ENCODE results near the gene CCL4L2. TPM values are rescaled to one million over a fixed set of nuclear protein-coding genes. Genes with fewer than 3 reads are reported as not detected.
A peak's percentile ranks its signal among the peaks of the same experiment; 100 is the strongest.
"Not testable (repeated sequence)": the region's sequence is repeated elsewhere in the genome, so short reads cannot be mapped to it uniquely, and the experiment has no call there.

CCL4L2 gene
- total and polyA plus RNA-seq, 8 donors, result 0.81 to 37.6 (median 4.1) TPM

DNA sequence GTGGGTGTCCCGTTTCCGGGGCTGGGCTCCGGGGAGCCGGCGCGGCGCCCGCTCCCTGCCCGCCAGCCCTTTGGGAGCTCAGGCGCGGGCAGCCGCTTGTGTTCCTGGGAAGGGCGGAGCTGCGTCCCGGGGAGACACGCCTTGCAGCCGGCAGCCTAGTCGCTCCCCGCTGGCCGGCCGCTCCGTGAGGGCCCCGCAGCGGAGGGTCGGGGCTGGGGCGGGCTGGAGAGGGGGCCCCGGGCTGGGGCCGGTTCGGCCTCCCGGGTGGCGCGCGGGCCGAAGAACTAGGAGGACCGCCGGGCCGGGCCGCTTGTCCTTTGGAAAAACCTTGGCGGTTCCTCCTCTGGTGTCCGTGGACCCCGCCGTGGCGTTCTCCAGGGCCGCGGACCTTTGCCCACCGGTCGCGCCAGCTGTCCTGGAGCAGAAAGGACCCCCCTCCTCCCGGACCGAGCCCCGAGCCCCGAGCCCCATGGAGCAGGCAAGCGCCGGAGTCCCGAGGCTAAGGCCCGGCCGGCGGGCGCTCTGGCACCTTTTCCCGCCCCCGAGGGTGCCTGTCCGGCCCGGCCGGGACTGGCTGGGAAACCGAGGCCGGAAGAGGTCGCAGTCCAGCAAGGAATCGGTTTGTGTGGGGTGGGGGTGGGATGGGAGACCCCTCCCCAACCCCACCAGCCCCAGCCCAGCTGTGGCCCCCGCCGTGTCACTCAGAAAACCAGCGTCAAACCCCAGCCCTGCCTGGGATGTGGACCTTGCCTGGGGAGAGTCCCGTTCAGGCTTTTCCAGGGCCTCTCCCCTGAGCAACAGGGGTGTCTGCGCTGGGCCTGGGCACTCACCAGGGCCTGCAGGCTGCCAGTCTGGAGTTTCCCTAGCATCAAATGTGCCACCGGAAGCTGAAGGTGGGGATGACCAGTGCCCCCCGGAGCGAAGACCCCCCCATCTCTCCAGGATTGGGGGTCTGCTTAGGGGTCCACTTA, 27.6 kb upstream of the CCL4L2 start:
- ATAC-seq, result peak; percentile 96
- intact Hi-C loops (cut with DNase I), result no loop called here
- Histone ChIP-seq H3K27me3 (peaks cover 0 to 56% of the 10 kb centered on the region in 2 donors), H3K4me3 (peak overlapping the region; percentile 59 to 71), H3K4me1 (peaks cover 0 to 48% of the 10 kb centered on the region in 2 donors), H3K9me3 (no peaks in the 10 kb centered on the region), H3K36me3 (no peaks in the 10 kb centered on the region), H3K27ac (peak overlapping the region in 1 of 2 donors; percentile 82)
- peak in 3 of 4 donors; percentile 73 to 98 (median 81) for DNase-seq
- no peak for TF ChIP-seq CTCF (IDR thresholded peaks at IDR 0.05)

- Histone ChIP-seq H3K9me3 (no peaks in the 10 kb centered on the region), H3K4me3 (peak overlapping the region in 1 of 2 donors; percentile 71), H3K4me1 (peaks cover 0 to 50% of the 10 kb centered on the region in 2 donors), H3K27ac (no peak overlapping the region), H3K36me3 (no peaks in the 10 kb centered on the region), H3K27me3 (peaks cover 0 to 56% of the 10 kb centered on the region in 2 donors)
- intact Hi-C loops (cut with DNase I), result no loop called here
- no peak for ATAC-seq
- DNase-seq, result peak in 1 of 4 donors; percentile 79
- no peak for TF ChIP-seq CTCF (IDR thresholded peaks at IDR 0.05)
Observed at GRCh38 chr17:36184023-36184765, 26.7 kb upstream of the CCL4L2 start.

- Histone ChIP-seq H3K27me3 (peaks cover 0 to 56% of the 10 kb centered on the region in 2 donors), H3K9me3 (no peaks in the 10 kb centered on the region), H3K27ac (no peak overlapping the region), H3K36me3 (no peaks in the 10 kb centered on the region), H3K4me3 (no peak overlapping the region), H3K4me1 (peaks cover 0 to 55% of the 10 kb centered on the region in 2 donors)
- no peak for TF ChIP-seq CTCF (IDR thresholded peaks at IDR 0.05)
- intact Hi-C loops (cut with DNase I), result no loop called here
- DNase-seq (no peak), ATAC-seq (no peak)
Observed at GRCh38 chr17:36185416-36185815, 25.4 kb upstream of the CCL4L2 start.

GRCh38 chr17:36186810-36187763, 23.8 kb upstream of the CCL4L2 start:
- H3K36me3 ChIP-seq; DNase-seq; ATAC-seq; H3K9me3 ChIP-seq; intact Hi-C loops (cut with DNase I); H3K4me3 ChIP-seq: not testable (repeated sequence)
- H3K4me1 ChIP-seq, result peaks cover 0 to 71% of the 10 kb centered on the region in 2 donors
- H3K27ac ChIP-seq, result peak overlapping the region; percentile 3 to 82
- H3K27me3 ChIP-seq, result peaks cover 0 to 48% of the 10 kb centered on the region in 2 donors

DNA sequence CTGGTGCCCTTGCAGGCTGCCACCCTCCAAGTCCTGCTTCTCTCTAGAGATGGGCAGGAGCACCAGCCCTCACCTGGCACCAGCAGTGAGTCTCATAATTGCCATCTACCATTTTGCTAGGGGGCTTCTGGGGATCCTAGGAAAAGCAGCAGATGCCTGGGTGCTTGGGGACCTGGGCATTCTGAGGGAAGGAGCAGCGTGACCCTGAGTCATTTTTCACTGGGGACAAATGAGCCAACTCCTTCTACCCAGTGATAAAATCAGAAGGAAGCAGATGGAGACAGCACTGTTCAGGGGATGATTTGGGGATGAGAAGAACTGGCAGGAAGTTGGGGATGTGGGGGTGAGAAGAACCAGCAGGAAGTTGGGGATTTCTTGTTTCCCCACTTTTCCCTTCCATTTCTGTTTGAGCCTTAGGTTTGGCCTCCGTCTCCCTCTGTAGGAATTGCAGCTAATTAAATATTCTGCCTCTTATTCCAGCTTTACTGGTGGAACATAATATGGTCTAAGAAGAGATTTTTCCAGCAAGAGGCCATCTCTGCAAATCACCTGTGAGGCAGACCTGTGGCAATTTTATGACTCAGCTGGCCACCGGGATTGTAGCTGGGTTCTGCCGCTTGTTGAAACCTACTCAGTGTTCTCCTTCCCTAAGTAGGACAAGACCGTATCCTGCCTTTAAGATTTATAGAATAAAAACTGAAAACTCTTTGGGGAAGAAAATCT, 22.8 kb upstream of the CCL4L2 start:
- H3K36me3 ChIP-seq; intact Hi-C loops (cut with DNase I); DNase-seq; H3K4me3 ChIP-seq; H3K9me3 ChIP-seq: not testable (repeated sequence)
- Histone ChIP-seq H3K4me1 (peaks cover 0 to 71% of the 10 kb centered on the region in 2 donors), H3K27me3 (peaks cover 0 to 38% of the 10 kb centered on the region in 2 donors), H3K27ac (peak overlapping the region; percentile 3 to 82)
- ATAC-seq, result peak; percentile 6

All from left lung (tissue), 10 donors.